ENCODE measurements around the gene PSMC2.

- TF ChIP-seq, protein P1, sequence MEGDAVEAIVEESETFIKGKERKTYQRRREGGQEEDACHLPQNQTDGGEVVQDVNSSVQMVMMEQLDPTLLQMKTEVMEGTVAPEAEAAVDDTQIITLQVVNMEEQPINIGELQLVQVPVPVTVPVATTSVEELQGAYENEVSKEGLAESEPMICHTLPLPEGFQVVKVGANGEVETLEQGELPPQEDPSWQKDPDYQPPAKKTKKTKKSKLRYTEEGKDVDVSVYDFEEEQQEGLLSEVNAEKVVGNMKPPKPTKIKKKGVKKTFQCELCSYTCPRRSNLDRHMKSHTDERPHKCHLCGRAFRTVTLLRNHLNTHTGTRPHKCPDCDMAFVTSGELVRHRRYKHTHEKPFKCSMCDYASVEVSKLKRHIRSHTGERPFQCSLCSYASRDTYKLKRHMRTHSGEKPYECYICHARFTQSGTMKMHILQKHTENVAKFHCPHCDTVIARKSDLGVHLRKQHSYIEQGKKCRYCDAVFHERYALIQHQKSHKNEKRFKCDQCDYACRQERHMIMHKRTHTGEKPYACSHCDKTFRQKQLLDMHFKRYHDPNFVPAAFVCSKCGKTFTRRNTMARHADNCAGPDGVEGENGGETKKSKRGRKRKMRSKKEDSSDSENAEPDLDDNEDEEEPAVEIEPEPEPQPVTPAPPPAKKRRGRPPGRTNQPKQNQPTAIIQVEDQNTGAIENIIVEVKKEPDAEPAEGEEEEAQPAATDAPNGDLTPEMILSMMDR (conservative IDR thresholded peaks at IDR 0.05; ENCODE audit: low read length), result no peak
- TF ChIP-seq EZH2phosphoT487 (IDR thresholded peaks at IDR 0.05; ENCODE audit: borderline replicate concordance), result no peak
Measured at GRCh38 chr7:103395071-103395470, 47.6 kb downstream of the PSMC2 start.
